ENCODE measurements around the gene RACGAP1.

The RACGAP1 gene

GRCh38 chr12:49950273-49951251, 74.7 kb downstream of the RACGAP1 start, which contains the start of gene AQP2:
Gene AQP2 (plus strand): TSS chr12:49950737. CDS start chr12:49950831, 94 bp downstream.
- H2AFZ ChIP-seq (ENCODE audit: low read length) = no peak within 1 kb of the TSS
- no peaks in the 10 kb centered on the region for H3K79me1 ChIP-seq (ENCODE audit: low read depth, low read length)
- H3K4me3 ChIP-seq (ENCODE audit: low read length in 2 of 2) = no peak within 1 kb of the TSS
- peak within 1 kb of the TSS; percentile 39 for H2BK15ac ChIP-seq (ENCODE audit: low read length)
- no peak within 1 kb of the TSS for H3K4ac ChIP-seq (ENCODE audit: low read length)
- DNase-seq (ENCODE audit: low spot score) = no peak
- no peak within 1 kb of the TSS for H3K9ac ChIP-seq (ENCODE audit: low read depth, low read length, poor library complexity)
- no peaks in the 10 kb centered on the region for H3K36me3 ChIP-seq (replicated peaks in 1 of 2; ENCODE audit: control insufficient read depth in 2 of 2, insufficient read depth in 2 of 2, low read length in 2 of 2)
- H3K4me2 ChIP-seq (ENCODE audit: insufficient read depth, low read length, poor library complexity, severe bottlenecking) = no peak within 1 kb of the TSS
- H2BK12ac ChIP-seq (ENCODE audit: low read length) = peak within 1 kb of the TSS; percentile 60
- no peak within 1 kb of the TSS for H3K14ac ChIP-seq (ENCODE audit: low read length)
- peak within 1 kb of the TSS; percentile 14 for H3K23ac ChIP-seq (ENCODE audit: low read depth, low read length, poor library complexity)
- H2BK5ac ChIP-seq (ENCODE audit: low read length) = peak within 1 kb of the TSS; percentile 76
- peak within 1 kb of the TSS; percentile 14 for H2BK120ac ChIP-seq (ENCODE audit: low read depth, low read length)
- peaks cover 2 to 3% of the 10 kb centered on the region in 2 donors for H3K4me1 ChIP-seq (ENCODE audit: control insufficient read depth in 2 of 2, insufficient read depth in 1 of 2, low read depth in 1 of 2, low read length in 2 of 2)
- peak within 1 kb of the TSS; percentile 74 for H3K18ac ChIP-seq (ENCODE audit: low read length)
- peak within 1 kb of the TSS; percentile 83 for H2AK5ac ChIP-seq (ENCODE audit: low read depth, low read length)
- H4K91ac ChIP-seq (ENCODE audit: low read depth, low read length, poor library complexity) = no peak within 1 kb of the TSS
- H3K9me3 ChIP-seq (replicated peaks in 1 of 2; ENCODE audit: control insufficient read depth in 2 of 2, insufficient read depth in 1 of 2, low read depth in 1 of 2, low read length in 2 of 2) = no peaks in the 10 kb centered on the region
- no peak within 1 kb of the TSS for H3K27ac ChIP-seq (replicated peaks; ENCODE audit: low read length)
- no CpG with 5 or more reads among the region's 32 CpGs for WGBS, 2 donors (ENCODE audit: extremely low coverage in 2 of 2, insufficient read length in 2 of 2, insufficient replicate concordance in 1 of 2)
- H3K27me3 ChIP-seq (ENCODE audit: control insufficient read depth in 3 of 3, insufficient read depth in 3 of 3, low read depth in 1 of 3, low read length in 3 of 3) = peaks cover 0 to 50% (median 14%) of the 10 kb centered on the region in 3 experiments
- no peak within 1 kb of the TSS for H4K8ac ChIP-seq (ENCODE audit: low read depth, low read length)

GRCh38 chr12:49949866-49950265, 75.4 kb downstream of the RACGAP1 start:
- Histone ChIP-seq H3K9ac (ENCODE audit: low read depth, low read length, poor library complexity) (no peak overlapping the region), H3K36me3 (replicated peaks in 1 of 2; ENCODE audit: control insufficient read depth in 2 of 2, insufficient read depth in 2 of 2, low read length in 2 of 2) (no peaks in the 10 kb centered on the region), H3K4ac (ENCODE audit: low read length) (no peak overlapping the region), H2BK12ac (ENCODE audit: low read length) (no peak overlapping the region), H3K27ac (replicated peaks; ENCODE audit: low read length) (no peak overlapping the region), H2BK120ac (ENCODE audit: low read depth, low read length) (no peak overlapping the region), H2AFZ (ENCODE audit: low read length) (no peak overlapping the region), H2AK5ac (ENCODE audit: low read depth, low read length) (no peak overlapping the region), H3K4me3 (ENCODE audit: low read length in 2 of 2) (no peak overlapping the region), H4K91ac (ENCODE audit: low read depth, low read length, poor library complexity) (no peak overlapping the region), H3K4me1 (ENCODE audit: control insufficient read depth in 2 of 2, insufficient read depth in 1 of 2, low read depth in 1 of 2, low read length in 2 of 2) (peaks cover 2 to 3% of the 10 kb centered on the region in 2 donors), H3K14ac (ENCODE audit: low read length) (no peak overlapping the region), H3K9me3 (replicated peaks in 1 of 2; ENCODE audit: control insufficient read depth in 2 of 2, insufficient read depth in 1 of 2, low read depth in 1 of 2, low read length in 2 of 2) (no peaks in the 10 kb centered on the region), H3K23ac (ENCODE audit: low read depth, low read length, poor library complexity) (no peak overlapping the region), H3K18ac (ENCODE audit: low read length) (no peak overlapping the region), H2BK5ac (ENCODE audit: low read length) (no peak overlapping the region), H3K79me1 (ENCODE audit: low read depth, low read length) (no peaks in the 10 kb centered on the region), H4K8ac (ENCODE audit: low read depth, low read length) (no peak overlapping the region), H2BK15ac (ENCODE audit: low read length) (no peak overlapping the region), H3K27me3 (ENCODE audit: control insufficient read depth in 3 of 3, insufficient read depth in 3 of 3, low read depth in 1 of 3, low read length in 3 of 3) (peaks cover 0 to 55% (median 7%) of the 10 kb centered on the region in 3 experiments), H3K4me2 (ENCODE audit: insufficient read depth, low read length, poor library complexity, severe bottlenecking) (no peak overlapping the region)
- DNase-seq (ENCODE audit: low spot score) = no peak
- no CpG with 5 or more reads among the region's 3 CpGs for WGBS, 2 donors (ENCODE audit: extremely low coverage in 2 of 2, insufficient read length in 2 of 2, insufficient replicate concordance in 1 of 2)

- no peak overlapping the region for H3K23ac ChIP-seq (ENCODE audit: low read depth, low read length, poor library complexity)
These were observed 76.1 kb downstream of the RACGAP1 start for GRCh38 chr12:49948866-49949845.

More at GRCh38 chr12:49948866-49949845, 76.1 kb downstream of the RACGAP1 start:
- Histone ChIP-seq H2BK12ac (ENCODE audit: low read length) (peak overlapping the region; percentile 4), H2BK15ac (ENCODE audit: low read length) (peak overlapping the region; percentile 59), H3K4ac (ENCODE audit: low read length) (no peak overlapping the region), H2AK5ac (ENCODE audit: low read depth, low read length) (no peak overlapping the region), H2BK120ac (ENCODE audit: low read depth, low read length) (no peak overlapping the region), H2AFZ (ENCODE audit: low read length) (no peak overlapping the region), H3K4me3 (ENCODE audit: low read length in 2 of 2) (no peak overlapping the region), H3K36me3 (replicated peaks in 1 of 2; ENCODE audit: control insufficient read depth in 2 of 2, insufficient read depth in 2 of 2, low read length in 2 of 2) (no peaks in the 10 kb centered on the region), H3K27ac (replicated peaks; ENCODE audit: low read length) (no peak overlapping the region), H3K9ac (ENCODE audit: low read depth, low read length, poor library complexity) (no peak overlapping the region), H3K27me3 (ENCODE audit: control insufficient read depth in 3 of 3, insufficient read depth in 3 of 3, low read depth in 1 of 3, low read length in 3 of 3) (peaks cover 0 to 63% (median 5%) of the 10 kb centered on the region in 3 experiments), H3K4me2 (ENCODE audit: insufficient read depth, low read length, poor library complexity, severe bottlenecking) (no peak overlapping the region), H3K14ac (ENCODE audit: low read length) (no peak overlapping the region), H3K79me1 (ENCODE audit: low read depth, low read length) (no peaks in the 10 kb centered on the region), H4K8ac (ENCODE audit: low read depth, low read length) (no peak overlapping the region), H3K9me3 (replicated peaks in 1 of 2; ENCODE audit: control insufficient read depth in 2 of 2, insufficient read depth in 1 of 2, low read depth in 1 of 2, low read length in 2 of 2) (no peaks in the 10 kb centered on the region), H4K91ac (ENCODE audit: low read depth, low read length, poor library complexity) (no peak overlapping the region), H3K18ac (ENCODE audit: low read length) (peak overlapping the region; percentile 16), H3K4me1 (ENCODE audit: control insufficient read depth in 2 of 2, insufficient read depth in 1 of 2, low read depth in 1 of 2, low read length in 2 of 2) (peaks cover 2 to 3% of the 10 kb centered on the region in 2 donors), H2BK5ac (ENCODE audit: low read length) (no peak overlapping the region)
- DNase-seq (ENCODE audit: low spot score) = no peak
- no CpG with 5 or more reads among the region's 13 CpGs for WGBS, 2 donors (ENCODE audit: extremely low coverage in 2 of 2, insufficient read length in 2 of 2, insufficient replicate concordance in 1 of 2)
